ENCODE results near the gene CCT5. TPM values are rescaled to one million over a fixed set of nuclear protein-coding genes. Genes with fewer than 3 reads are reported as not detected.

The CCT5 gene
- total RNA-seq, 1 experiment from 2014 or later = 548 TPM

GRCh38 chr5:10286162-10286861 lies 36.2 kb downstream of the CCT5 start:
- Mint-ChIP-seq H3K4me1 (peaks cover 13% of the 10 kb centered on the region), H3K27ac (no peak overlapping the region), H3K9me3 (no peaks in the 10 kb centered on the region), H3K4me3 (no peak overlapping the region), H3K36me3 (peaks cover 28% of the 10 kb centered on the region), H3K27me3 (ENCODE audit: low read depth) (no peaks in the 10 kb centered on the region)
- ChIA-PET CTCF (interaction anchor here (1.2 kb wide), 1 partner anchor 138 kb away, joined by 3 read pairs; no protein-coding TSS in a partner anchor), POLR2A (interaction anchor here (0.7 kb wide), 1 partner anchor 18 kb away, joined by 3 read pairs; no protein-coding TSS in a partner anchor)
- no peak for DNase-seq (ENCODE audit: low spot score)
- TF ChIP-seq USF1 (CRISPR knock-in tag; IDR thresholded peaks at IDR 0.05) = no peak
- no peak for TF ChIP-seq ZNF416 (CRISPR knock-in tag; IDR thresholded peaks at IDR 0.05)
- TF ChIP-seq MLX (CRISPR knock-in tag; IDR thresholded peaks at IDR 0.05) = no peak
- TF ChIP-seq ATF1 (CRISPR knock-in tag; IDR thresholded peaks at IDR 0.05) = no peak
- no peak for TF ChIP-seq FOXP1 (CRISPR knock-in tag; IDR thresholded peaks at IDR 0.05; ENCODE audit: borderline replicate concordance)
- no peak for TF ChIP-seq ZNF281 (CRISPR knock-in tag; IDR thresholded peaks at IDR 0.05)
- TF ChIP-seq RORB (CRISPR knock-in tag; IDR thresholded peaks at IDR 0.05) = no peak
- TF ChIP-seq, protein P1, sequence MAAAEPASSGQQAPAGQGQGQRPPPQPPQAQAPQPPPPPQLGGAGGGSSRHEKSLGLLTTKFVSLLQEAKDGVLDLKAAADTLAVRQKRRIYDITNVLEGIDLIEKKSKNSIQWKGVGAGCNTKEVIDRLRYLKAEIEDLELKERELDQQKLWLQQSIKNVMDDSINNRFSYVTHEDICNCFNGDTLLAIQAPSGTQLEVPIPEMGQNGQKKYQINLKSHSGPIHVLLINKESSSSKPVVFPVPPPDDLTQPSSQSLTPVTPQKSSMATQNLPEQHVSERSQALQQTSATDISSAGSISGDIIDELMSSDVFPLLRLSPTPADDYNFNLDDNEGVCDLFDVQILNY (CRISPR knock-in tag; IDR thresholded peaks at IDR 0.05) = no peak
- no peak for TF ChIP-seq ERG (CRISPR knock-in tag; IDR thresholded peaks at IDR 0.05)
- no peak for ATAC-seq

DNA sequence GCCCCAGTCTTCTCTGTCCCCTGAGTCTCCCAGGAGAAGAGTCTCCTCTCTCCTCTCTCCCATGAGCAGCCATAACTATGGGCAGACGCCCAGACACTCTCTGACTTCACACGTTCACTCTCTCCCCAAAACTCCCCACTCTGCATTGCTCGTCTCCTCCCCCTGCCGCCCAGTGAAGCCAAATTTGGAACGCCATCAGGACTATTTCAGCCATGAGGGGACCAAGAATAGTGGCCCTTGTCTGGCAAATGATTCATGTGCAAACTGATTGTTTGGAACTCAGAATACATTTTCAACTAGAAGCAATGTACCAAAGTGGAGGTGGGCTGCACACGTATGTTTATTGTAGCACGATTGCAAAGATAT lies 36.8 kb downstream of the CCT5 start:
- ATAC-seq = no peak
- peaks cover 31% of the 10 kb centered on the region for H3K36me3 Mint-ChIP-seq
- H3K27ac Mint-ChIP-seq = no peak overlapping the region
- H3K27me3 Mint-ChIP-seq (ENCODE audit: low read depth) = no peaks in the 10 kb centered on the region
- ChIA-PET POLR2A (no interaction called here), CTCF (no interaction called here)
- H3K9me3 Mint-ChIP-seq = peaks cover 3% of the 10 kb centered on the region
- H3K4me3 Mint-ChIP-seq = no peak overlapping the region
- no peak for DNase-seq (ENCODE audit: low spot score)
- peaks cover 16% of the 10 kb centered on the region for H3K4me1 Mint-ChIP-seq
- TF ChIP-seq, protein P2, sequence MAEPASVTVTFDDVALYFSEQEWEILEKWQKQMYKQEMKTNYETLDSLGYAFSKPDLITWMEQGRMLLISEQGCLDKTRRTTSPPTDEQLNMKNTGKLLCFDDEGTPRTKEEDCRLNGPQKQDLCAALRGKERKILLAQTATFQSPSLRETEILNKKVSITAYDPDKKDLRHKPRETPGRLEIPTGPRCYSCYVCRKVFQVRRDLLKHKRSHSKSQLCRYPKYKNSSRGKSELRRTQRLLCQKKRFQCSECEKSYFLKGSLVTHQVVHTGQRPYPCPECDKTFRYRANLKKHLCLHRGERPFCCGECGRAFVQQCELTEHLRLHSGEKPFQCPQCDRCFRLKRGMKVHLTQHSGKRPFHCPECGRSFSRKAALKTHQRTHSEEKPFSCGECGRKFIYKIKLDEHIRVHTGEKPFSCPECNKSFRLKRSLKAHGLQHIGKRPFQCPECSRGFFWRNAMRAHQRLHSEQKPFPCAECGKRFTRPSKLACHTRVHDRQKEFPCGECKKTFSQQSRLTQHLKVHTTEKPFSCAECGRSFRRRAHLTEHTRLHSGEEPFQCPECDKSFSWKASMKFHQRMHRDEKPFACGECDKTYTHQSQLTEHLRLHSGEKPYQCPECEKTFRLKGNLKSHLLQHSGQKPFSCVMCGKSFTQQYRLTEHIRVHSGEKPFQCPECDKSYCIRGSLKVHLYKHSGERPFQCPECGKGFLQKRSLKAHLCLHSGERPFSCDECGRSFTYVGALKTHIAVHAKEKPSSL (CRISPR knock-in tag; conservative IDR thresholded peaks at IDR 0.05) = no peak

DNA sequence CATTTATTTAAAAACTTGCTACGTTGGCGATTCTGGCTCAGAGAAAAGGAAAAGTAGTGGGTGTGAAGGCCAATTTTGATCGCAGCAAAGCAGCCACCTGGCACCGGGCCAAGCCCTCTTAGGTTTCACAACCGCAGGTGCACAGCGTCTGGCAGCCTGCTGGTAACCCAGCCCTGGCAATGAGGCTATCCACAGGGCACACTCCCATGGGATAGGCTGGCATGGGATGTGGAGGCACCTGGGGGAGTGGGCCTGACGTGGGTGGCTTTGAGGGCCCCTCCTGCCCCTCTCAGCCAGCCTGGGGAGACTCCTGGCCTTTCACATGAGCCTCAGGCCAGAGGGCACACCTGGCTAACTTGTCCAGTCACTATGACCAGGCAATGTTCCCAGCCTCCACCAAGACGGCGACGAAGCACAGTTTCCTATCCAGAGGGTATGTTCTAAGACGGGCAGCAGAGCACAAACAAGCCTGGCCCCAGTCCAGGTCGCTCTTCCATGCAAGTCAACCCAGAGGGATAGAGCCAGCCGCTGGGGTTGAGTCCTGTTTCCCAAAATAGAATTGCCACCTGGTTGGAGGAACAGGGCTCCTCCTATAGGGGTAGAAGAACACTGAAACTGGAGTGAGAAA lies 38.6 kb downstream of the CCT5 start:
- DNase-seq (ENCODE audit: low spot score) (no peak), ATAC-seq (no peak)
- peaks cover 34% of the 10 kb centered on the region for H3K36me3 Mint-ChIP-seq
- POLR2A ChIA-PET = interaction anchor here (1.0 kb wide), 1 partner anchor 69 kb away, joined by 3 read pairs; no protein-coding TSS in a partner anchor
- H3K27ac Mint-ChIP-seq = no peak overlapping the region
- H3K9me3 Mint-ChIP-seq = peaks cover 5% of the 10 kb centered on the region
- peaks cover 17% of the 10 kb centered on the region for H3K4me1 Mint-ChIP-seq
- no peak overlapping the region for H3K4me3 Mint-ChIP-seq
- CTCF ChIA-PET = interaction anchor here (0.6 to 1.1 kb wide), 4 partner anchors 64 to 136 kb away, joined by 3 to 5 read pairs (median 3); no protein-coding TSS in a partner anchor
- H3K27me3 Mint-ChIP-seq (ENCODE audit: low read depth) = no peaks in the 10 kb centered on the region
- no peak for TF ChIP-seq ZNF121 (CRISPR knock-in tag; IDR thresholded peaks at IDR 0.05)
- TF ChIP-seq, protein P3, sequence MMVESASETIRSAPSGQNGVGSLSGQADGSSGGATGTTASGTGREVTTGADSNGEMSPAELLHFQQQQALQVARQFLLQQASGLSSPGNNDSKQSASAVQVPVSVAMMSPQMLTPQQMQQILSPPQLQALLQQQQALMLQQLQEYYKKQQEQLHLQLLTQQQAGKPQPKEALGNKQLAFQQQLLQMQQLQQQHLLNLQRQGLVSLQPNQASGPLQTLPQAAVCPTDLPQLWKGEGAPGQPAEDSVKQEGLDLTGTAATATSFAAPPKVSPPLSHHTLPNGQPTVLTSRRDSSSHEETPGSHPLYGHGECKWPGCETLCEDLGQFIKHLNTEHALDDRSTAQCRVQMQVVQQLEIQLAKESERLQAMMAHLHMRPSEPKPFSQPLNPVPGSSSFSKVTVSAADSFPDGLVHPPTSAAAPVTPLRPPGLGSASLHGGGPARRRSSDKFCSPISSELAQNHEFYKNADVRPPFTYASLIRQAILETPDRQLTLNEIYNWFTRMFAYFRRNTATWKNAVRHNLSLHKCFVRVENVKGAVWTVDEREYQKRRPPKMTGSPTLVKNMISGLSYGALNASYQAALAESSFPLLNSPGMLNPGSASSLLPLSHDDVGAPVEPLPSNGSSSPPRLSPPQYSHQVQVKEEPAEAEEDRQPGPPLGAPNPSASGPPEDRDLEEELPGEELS (CRISPR knock-in tag; IDR thresholded peaks at IDR 0.05) = no peak
- TF ChIP-seq STAT6 (CRISPR knock-in tag; conservative IDR thresholded peaks at IDR 0.05; ENCODE audit: low read depth) = no peak
- TF ChIP-seq USF2 (CRISPR knock-in tag; IDR thresholded peaks at IDR 0.05) = no peak
- no peak for TF ChIP-seq RORB (CRISPR knock-in tag; IDR thresholded peaks at IDR 0.05)

All from WTC11 (cell line).